HCT116 (cell line): Measurements from ENCODE around the gene PROCA1. TPM values are rescaled to one million over a fixed set of nuclear protein-coding genes. Genes with fewer than 3 reads are reported as not detected.

Experiments
- ATAC-seq: fragments of 200-7000 bp; cut with Tn5 transposase; 2 replicates; pipeline ENCODE4 v1.9.1; 2020; ENCODE audit warnings: mild to moderate bottlenecking, moderate library complexity
- BruUV-seq: library from RNA; stranded (reverse); fragments of 400-500 nt; replicated peaks from 2 replicates; lab custom pipeline; 2021; lab: Mats Ljungman, UMichigan
- CTCF ChIA-PET: fragments of 300-600 bp; sonication (Branson Sonifier 250); formaldehyde crosslinking; loops from one replicate; lab custom pipeline; 2021; ENCODE audit warnings: antibody characterized with exemption; lab: Charles Lee
- POLR2A ChIA-PET: fragments of 300-600, 350-600 bp; sonication (Branson Sonifier 250); formaldehyde crosslinking; loops from one replicate; lab custom pipeline; 2021; ENCODE audit warnings: antibody characterized with exemption; lab: Charles Lee
- RAD21 ChIA-PET, 2 experiments: fragments of 300-600 bp; sonication (Branson Sonifier 250); formaldehyde crosslinking; loops; one replicate each; lab custom pipeline; 2023; ENCODE audit warnings: low total read pairs in 2 of 2; ENCODE audit not compliant: uncharacterized antibody in 2 of 2, unreplicated experiment in 2 of 2, low non-redundant PET in 1 of 2; lab: Charles Lee
- DNase-seq: peaks from one replicate; pipeline ENCODE4 v3.0.0-alpha.2; 2010; ENCODE audit warnings: low read depth, low spot score
- H2AFZ ChIP-seq: fragments of 200-600 bp; shearing (Covaris generic), sonication (generic); 2 replicates; pipeline ENCODE4 v1.6.1; 2017; ENCODE audit warnings: low read depth, mixed run types, mixed read lengths, antibody characterized with exemption, low read length; ENCODE audit not compliant: poor library complexity, severe bottlenecking
- H3K27ac ChIP-seq: 2 replicates; pipeline ENCODE4 v1.5.1; 2012; ENCODE audit warnings: low read depth, low read length
- H3K27me3 ChIP-seq: fragments of 200-600 bp; sonication (generic); 2 replicates; pipeline ENCODE4 v1.6.1; 2016; ENCODE audit warnings: mixed run types, low read length, mixed read lengths; ENCODE audit not compliant: insufficient read depth
- H3K36me3 ChIP-seq, 2 experiments: fragments of 200-500 bp in 1 of 2; fragments of 200-600 bp in 1 of 2; sonication (Bioruptor generic) in 1 of 2; sonication (generic) in 1 of 2; 2 replicates each; pipeline versions ENCODE4 v1.5.1 to v1.6.1; 2014 to 2016; ENCODE audit warnings: low read length in 2 of 2, inconsistent platforms in 1 of 2, mixed read lengths in 1 of 2, mixed run types in 1 of 2; ENCODE audit not compliant: insufficient read depth in 2 of 2, control insufficient read depth in 1 of 2
- H3K4me1 ChIP-seq, 2 experiments: fragments of 200-600 bp in 1 of 2; sonication (generic) in 1 of 2; 2 replicates each; pipeline versions ENCODE4 v1.5.1 to v1.6.1; 2012 to 2017; ENCODE audit warnings: low read length in 2 of 2, inconsistent platforms in 1 of 2, mild to moderate bottlenecking in 1 of 2, mixed read lengths in 1 of 2, mixed run types in 1 of 2, moderate library complexity in 1 of 2; ENCODE audit not compliant: insufficient read depth in 2 of 2, control insufficient read depth in 1 of 2
- H3K4me2 ChIP-seq: fragments of 200-600 bp; sonication (generic); 2 replicates; pipeline ENCODE4 v1.6.1; 2017; ENCODE audit warnings: mixed run types, low read length, mixed read lengths
- H3K4me3 ChIP-seq, 2 experiments: fragments of 200-600 bp in 1 of 2; sonication (generic) in 1 of 2; replicated peaks in 1 of 2; 2 replicates each; pipeline ENCODE4 v1.5.1; 2011 to 2016; ENCODE audit warnings: low read length in 2 of 2, control low read depth in 1 of 2, low read depth in 1 of 2, mild to moderate bottlenecking in 1 of 2, mixed read lengths in 1 of 2, mixed run types in 1 of 2
- H3K79me2 ChIP-seq: fragments of 200-600 bp; sonication (generic); 2 replicates; pipeline ENCODE4 v1.6.1; 2017; ENCODE audit warnings: mild to moderate bottlenecking, mixed run types, low read length, moderate library complexity, mixed read lengths; ENCODE audit not compliant: insufficient read depth
- H3K9ac ChIP-seq: fragments of 200-600 bp; sonication (generic); 2 replicates; pipeline ENCODE4 v1.6.1; 2016; ENCODE audit warnings: low read length, mixed read lengths
- H3K9me2 ChIP-seq: fragments of 200-600 bp; sonication (generic), shearing (Covaris generic); 2 replicates; pipeline ENCODE4 v1.6.1; 2017; ENCODE audit warnings: mixed run types, mild to moderate bottlenecking, moderate library complexity; ENCODE audit not compliant: insufficient read depth
- H3K9me3 ChIP-seq, 2 experiments: fragments of 200-500 bp in 1 of 2; fragments of 200-600 bp in 1 of 2; sonication (Bioruptor generic) in 1 of 2; sonication (generic) in 1 of 2; 2 replicates each; pipeline ENCODE4 v1.6.1; 2014 to 2017; ENCODE audit warnings: low read length in 2 of 2, mixed read lengths in 2 of 2, inconsistent platforms in 1 of 2, low read depth in 1 of 2, mild to moderate bottlenecking in 1 of 2, mixed run types in 1 of 2, moderate library complexity in 1 of 2; ENCODE audit not compliant: control insufficient read depth in 1 of 2, insufficient read depth in 1 of 2
- H4K20me1 ChIP-seq: fragments of 200-600 bp; sonication (generic), shearing (Covaris generic); 2 replicates; pipeline ENCODE4 v1.6.1; 2017; ENCODE audit warnings: mixed run types, mild to moderate bottlenecking, moderate library complexity; ENCODE audit not compliant: insufficient read depth
- CBX3 ChIP-seq: IDR thresholded peaks from 2 replicates; pipeline ENCODE4 v1.6.1; 2012; ENCODE audit warnings: low read depth
- CEBPB ChIP-seq: IDR thresholded peaks from 2 replicates; pipeline ENCODE4 v1.6.1; 2012; ENCODE audit warnings: low read depth
- EGR1 ChIP-seq: IDR thresholded peaks from 2 replicates; pipeline ENCODE4 v1.6.1; 2012; ENCODE audit warnings: low read depth
- ELF1 ChIP-seq: IDR thresholded peaks from 2 replicates; pipeline ENCODE4 v1.6.1; 2012; ENCODE audit warnings: low read depth, borderline replicate concordance
- EZH2 ChIP-seq: fragments of 200-600 bp; sonication (generic); IDR thresholded peaks from 2 replicates; pipeline ENCODE4 v1.6.1; 2017; ENCODE audit warnings: antibody characterized with exemption, mixed run types
- FOSL1 ChIP-seq: IDR thresholded peaks from 2 replicates; pipeline ENCODE4 v1.6.1; 2012; ENCODE audit warnings: low read depth
- JUND ChIP-seq: IDR thresholded peaks from 2 replicates; pipeline ENCODE4 v1.6.1; 2012
- POLR2A ChIP-seq: IDR thresholded peaks from 2 replicates; pipeline ENCODE4 v1.7.0; 2011; ENCODE audit warnings: borderline replicate concordance; ENCODE audit not compliant: insufficient read depth, insufficient read length; ENCODE audit errors: extremely low read depth
- POLR2AphosphoS5 ChIP-seq: IDR thresholded peaks from 2 replicates; pipeline ENCODE4 v1.6.1; 2011; ENCODE audit warnings: mild to moderate bottlenecking, low read depth, low read length, moderate library complexity
- RAD21 ChIP-seq: IDR thresholded peaks from 2 replicates; pipeline ENCODE4 v1.6.1; 2012; ENCODE audit warnings: low read depth, mild to moderate bottlenecking
- SP1 ChIP-seq: IDR thresholded peaks from 2 replicates; pipeline ENCODE4 v1.6.1; 2012; ENCODE audit warnings: low read depth
- SRF ChIP-seq: IDR thresholded peaks from 2 replicates; pipeline ENCODE4 v1.6.1; 2012; ENCODE audit warnings: low read depth
- TCF7L2 ChIP-seq: IDR thresholded peaks from 2 replicates; pipeline ENCODE4 v1.7.0; 2011; ENCODE audit warnings: borderline replicate concordance, inconsistent platforms; ENCODE audit not compliant: insufficient read depth, insufficient read length; ENCODE audit errors: extremely low read depth
- ZFX ChIP-seq: fragments of 450-650 bp; IDR thresholded peaks from 2 replicates; pipeline ENCODE4 v1.6.1; 2017
- ZNF274 ChIP-seq: fragments of 200-500 bp; sonication (Bioruptor generic); IDR thresholded peaks from 2 replicates; pipeline ENCODE4 v1.6.1; 2014; ENCODE audit warnings: mild to moderate bottlenecking, low read depth, low read length, inconsistent platforms
- intact Hi-C: fragments of 100-400 bp; cut with micrococcal nuclease; formaldehyde crosslinking; loops from 2 replicates; pipeline ENCODE4 v1.10.0; 2022
- total RNA-seq: library from RNA; stranded (reverse); gene quantifications from one replicate; pipeline ENCODE4 v1.2.1, GENCODE V29; 2021; ENCODE audit not compliant: unreplicated experiment
- TF ChIP-seq, protein P1 (sequence below), 3 experiments: fragments of 200-600 bp in 1 of 3; sonication (generic) in 1 of 3; IDR thresholded peaks in 2 of 3; conservative IDR thresholded peaks in 1 of 3; 2 replicates each; pipeline ENCODE4 v1.5.1; 2012 to 2017; ENCODE audit warnings: low read depth in 2 of 3, low read length in 2 of 3, antibody characterized with exemption in 1 of 3, borderline replicate concordance in 1 of 3, control low read depth in 1 of 3, mild to moderate bottlenecking in 1 of 3, mixed read lengths in 1 of 3, mixed run types in 1 of 3, moderate library complexity in 1 of 3; ENCODE audit not compliant: insufficient read depth in 1 of 3
- TF ChIP-seq, protein P2 (sequence below): IDR thresholded peaks from 2 replicates; pipeline ENCODE4 v1.6.1; 2012
- TF ChIP-seq, protein P3 (sequence below): IDR thresholded peaks from 2 replicates; pipeline ENCODE4 v1.6.1; 2012; ENCODE audit warnings: low read depth
- TF ChIP-seq, protein P4 (sequence below): IDR thresholded peaks from 2 replicates; pipeline ENCODE4 v1.6.1; 2012

Gene PROCA1
- total RNA-seq, 1 experiment from 2014 or later = 0.96 TPM

DNA sequence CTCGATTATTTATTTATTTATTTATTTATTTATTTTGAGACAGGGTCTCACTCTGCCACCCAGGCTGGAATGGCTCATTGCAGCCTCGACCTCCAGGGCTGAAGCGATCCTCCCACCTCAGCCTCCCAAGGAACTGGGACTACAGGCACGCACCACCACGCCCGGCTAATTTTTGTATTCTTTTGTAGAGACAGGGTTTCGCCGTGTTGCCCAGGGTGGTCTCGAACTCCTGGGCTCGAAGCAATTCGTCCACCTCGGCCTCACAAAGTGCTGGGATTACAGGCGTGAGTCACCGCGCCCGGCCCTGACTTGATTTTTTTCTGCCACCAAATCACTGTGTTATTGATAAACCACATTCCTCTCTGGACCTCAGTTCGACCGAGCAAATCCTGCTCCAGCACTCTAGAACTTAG is 7.3 kb upstream of the PROCA1 start:
- RAD21 ChIA-PET = no interaction called here
- CTCF ChIA-PET = interaction anchor here (0.7 to 1.3 kb wide), 9 partner anchors 8 to 398 kb away, joined by 3 to 13 read pairs (median 4); partner anchors contain the start of genes BLTP2, NEK8, PHF12 and PROCA1
- TSS peak; percentile 27 for BruUV-seq
- peak overlapping the region; percentile 99 for H3K9ac ChIP-seq
- peaks cover 43% of the 10 kb centered on the region for H3K79me2 ChIP-seq
- no peak for TF ChIP-seq SP1
- TF ChIP-seq ZNF274 = no peak
- no peak for TF ChIP-seq EZH2
- TF ChIP-seq ELF1 = no peak
- TF ChIP-seq EGR1 = no peak
- TF ChIP-seq JUND = no peak; the same call in 1 of the 2 replicates
- no peak for TF ChIP-seq TCF7L2
- no peak for TF ChIP-seq FOSL1
- no peak; the same call in 1 of the 2 replicates for TF ChIP-seq POLR2AphosphoS5
- TF ChIP-seq, protein P1, sequence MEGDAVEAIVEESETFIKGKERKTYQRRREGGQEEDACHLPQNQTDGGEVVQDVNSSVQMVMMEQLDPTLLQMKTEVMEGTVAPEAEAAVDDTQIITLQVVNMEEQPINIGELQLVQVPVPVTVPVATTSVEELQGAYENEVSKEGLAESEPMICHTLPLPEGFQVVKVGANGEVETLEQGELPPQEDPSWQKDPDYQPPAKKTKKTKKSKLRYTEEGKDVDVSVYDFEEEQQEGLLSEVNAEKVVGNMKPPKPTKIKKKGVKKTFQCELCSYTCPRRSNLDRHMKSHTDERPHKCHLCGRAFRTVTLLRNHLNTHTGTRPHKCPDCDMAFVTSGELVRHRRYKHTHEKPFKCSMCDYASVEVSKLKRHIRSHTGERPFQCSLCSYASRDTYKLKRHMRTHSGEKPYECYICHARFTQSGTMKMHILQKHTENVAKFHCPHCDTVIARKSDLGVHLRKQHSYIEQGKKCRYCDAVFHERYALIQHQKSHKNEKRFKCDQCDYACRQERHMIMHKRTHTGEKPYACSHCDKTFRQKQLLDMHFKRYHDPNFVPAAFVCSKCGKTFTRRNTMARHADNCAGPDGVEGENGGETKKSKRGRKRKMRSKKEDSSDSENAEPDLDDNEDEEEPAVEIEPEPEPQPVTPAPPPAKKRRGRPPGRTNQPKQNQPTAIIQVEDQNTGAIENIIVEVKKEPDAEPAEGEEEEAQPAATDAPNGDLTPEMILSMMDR (IDR thresholded peaks at IDR 0.05 in 2 of 3, conservative IDR thresholded peaks at IDR 0.05 in 1 of 3; ENCODE audit: borderline replicate concordance in 1 of 3, insufficient read depth in 1 of 3, low read depth in 2 of 3, low read length in 2 of 3) = no peak
- TF ChIP-seq, protein P2, sequence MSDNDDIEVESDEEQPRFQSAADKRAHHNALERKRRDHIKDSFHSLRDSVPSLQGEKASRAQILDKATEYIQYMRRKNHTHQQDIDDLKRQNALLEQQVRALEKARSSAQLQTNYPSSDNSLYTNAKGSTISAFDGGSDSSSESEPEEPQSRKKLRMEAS = no peak
- TF ChIP-seq CBX3 = no peak
- TF ChIP-seq, protein P3, sequence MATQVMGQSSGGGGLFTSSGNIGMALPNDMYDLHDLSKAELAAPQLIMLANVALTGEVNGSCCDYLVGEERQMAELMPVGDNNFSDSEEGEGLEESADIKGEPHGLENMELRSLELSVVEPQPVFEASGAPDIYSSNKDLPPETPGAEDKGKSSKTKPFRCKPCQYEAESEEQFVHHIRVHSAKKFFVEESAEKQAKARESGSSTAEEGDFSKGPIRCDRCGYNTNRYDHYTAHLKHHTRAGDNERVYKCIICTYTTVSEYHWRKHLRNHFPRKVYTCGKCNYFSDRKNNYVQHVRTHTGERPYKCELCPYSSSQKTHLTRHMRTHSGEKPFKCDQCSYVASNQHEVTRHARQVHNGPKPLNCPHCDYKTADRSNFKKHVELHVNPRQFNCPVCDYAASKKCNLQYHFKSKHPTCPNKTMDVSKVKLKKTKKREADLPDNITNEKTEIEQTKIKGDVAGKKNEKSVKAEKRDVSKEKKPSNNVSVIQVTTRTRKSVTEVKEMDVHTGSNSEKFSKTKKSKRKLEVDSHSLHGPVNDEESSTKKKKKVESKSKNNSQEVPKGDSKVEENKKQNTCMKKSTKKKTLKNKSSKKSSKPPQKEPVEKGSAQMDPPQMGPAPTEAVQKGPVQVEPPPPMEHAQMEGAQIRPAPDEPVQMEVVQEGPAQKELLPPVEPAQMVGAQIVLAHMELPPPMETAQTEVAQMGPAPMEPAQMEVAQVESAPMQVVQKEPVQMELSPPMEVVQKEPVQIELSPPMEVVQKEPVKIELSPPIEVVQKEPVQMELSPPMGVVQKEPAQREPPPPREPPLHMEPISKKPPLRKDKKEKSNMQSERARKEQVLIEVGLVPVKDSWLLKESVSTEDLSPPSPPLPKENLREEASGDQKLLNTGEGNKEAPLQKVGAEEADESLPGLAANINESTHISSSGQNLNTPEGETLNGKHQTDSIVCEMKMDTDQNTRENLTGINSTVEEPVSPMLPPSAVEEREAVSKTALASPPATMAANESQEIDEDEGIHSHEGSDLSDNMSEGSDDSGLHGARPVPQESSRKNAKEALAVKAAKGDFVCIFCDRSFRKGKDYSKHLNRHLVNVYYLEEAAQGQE = no peak
- TF ChIP-seq, protein P4, sequence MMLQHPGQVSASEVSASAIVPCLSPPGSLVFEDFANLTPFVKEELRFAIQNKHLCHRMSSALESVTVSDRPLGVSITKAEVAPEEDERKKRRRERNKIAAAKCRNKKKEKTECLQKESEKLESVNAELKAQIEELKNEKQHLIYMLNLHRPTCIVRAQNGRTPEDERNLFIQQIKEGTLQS = no peak
- no peak for TF ChIP-seq CEBPB
- TF ChIP-seq SRF = no peak
- no peak for TF ChIP-seq RAD21
- TF ChIP-seq POLR2A = no peak
- no peak for TF ChIP-seq ZFX
- TF ChIP-seq, all 23 proteins: peak for 0
- H2AFZ ChIP-seq = no peak overlapping the region
- peaks cover 33 to 45% of the 10 kb centered on the region in 2 experiments for H3K4me1 ChIP-seq
- no peak for DNase-seq
- peak overlapping the region; percentile 89 for H3K27ac ChIP-seq
- no peaks in the 10 kb centered on the region for H3K9me2 ChIP-seq
- peaks cover 22 to 36% of the 10 kb centered on the region in 2 experiments; a peak in 3 of 4 replicates for H3K36me3 ChIP-seq
- peak; percentile 30 for ATAC-seq
- no peaks in the 10 kb centered on the region for H3K9me3 ChIP-seq
- POLR2A ChIA-PET = interaction anchor here (0.6 to 2.6 kb wide), 27 partner anchors 8 to 405 kb away, joined by 3 to 42 read pairs (median 5); partner anchors contain the start of genes FAM222B, NEK8, PHF12 and PIGS
- no peaks in the 10 kb centered on the region for H3K27me3 ChIP-seq
- intact Hi-C loops = loop anchor here (2.0 kb wide), 1 partner anchor 234 kb away; no protein-coding TSS in a partner anchor
- peak overlapping the region; percentile 98 to 99 for H3K4me3 ChIP-seq
- peaks cover 11% of the 10 kb centered on the region; the same call in 1 of the 2 replicates for H4K20me1 ChIP-seq
- peak overlapping the region; percentile 77 for H3K4me2 ChIP-seq
